GM10266 (cell line): Measurements from ENCODE around the gene PSPC1.
"Not testable (repeated sequence)": the region's sequence is repeated elsewhere in the genome, so short reads cannot be mapped to it uniquely, and the experiment has no call there.

Source experiments
- DNase-seq: peaks from one replicate; pipeline ENCODE4 v3.0.0; 2012; ENCODE audit errors: extremely low spot score
- TF ChIP-seq, protein P1 (sequence below): IDR thresholded peaks from 2 replicates; pipeline ENCODE4 v1.5.1; 2012; ENCODE audit warnings: mild to moderate bottlenecking, low read depth; ENCODE audit not compliant: control insufficient read depth, insufficient read depth; ENCODE audit errors: missing control alignments

PSPC1 gene

GRCh38 chr13:19737844-19738557 lies 44.7 kb downstream of the PSPC1 start:
- no peak for DNase-seq
- TF ChIP-seq, protein P1, sequence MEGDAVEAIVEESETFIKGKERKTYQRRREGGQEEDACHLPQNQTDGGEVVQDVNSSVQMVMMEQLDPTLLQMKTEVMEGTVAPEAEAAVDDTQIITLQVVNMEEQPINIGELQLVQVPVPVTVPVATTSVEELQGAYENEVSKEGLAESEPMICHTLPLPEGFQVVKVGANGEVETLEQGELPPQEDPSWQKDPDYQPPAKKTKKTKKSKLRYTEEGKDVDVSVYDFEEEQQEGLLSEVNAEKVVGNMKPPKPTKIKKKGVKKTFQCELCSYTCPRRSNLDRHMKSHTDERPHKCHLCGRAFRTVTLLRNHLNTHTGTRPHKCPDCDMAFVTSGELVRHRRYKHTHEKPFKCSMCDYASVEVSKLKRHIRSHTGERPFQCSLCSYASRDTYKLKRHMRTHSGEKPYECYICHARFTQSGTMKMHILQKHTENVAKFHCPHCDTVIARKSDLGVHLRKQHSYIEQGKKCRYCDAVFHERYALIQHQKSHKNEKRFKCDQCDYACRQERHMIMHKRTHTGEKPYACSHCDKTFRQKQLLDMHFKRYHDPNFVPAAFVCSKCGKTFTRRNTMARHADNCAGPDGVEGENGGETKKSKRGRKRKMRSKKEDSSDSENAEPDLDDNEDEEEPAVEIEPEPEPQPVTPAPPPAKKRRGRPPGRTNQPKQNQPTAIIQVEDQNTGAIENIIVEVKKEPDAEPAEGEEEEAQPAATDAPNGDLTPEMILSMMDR: no peak

DNA sequence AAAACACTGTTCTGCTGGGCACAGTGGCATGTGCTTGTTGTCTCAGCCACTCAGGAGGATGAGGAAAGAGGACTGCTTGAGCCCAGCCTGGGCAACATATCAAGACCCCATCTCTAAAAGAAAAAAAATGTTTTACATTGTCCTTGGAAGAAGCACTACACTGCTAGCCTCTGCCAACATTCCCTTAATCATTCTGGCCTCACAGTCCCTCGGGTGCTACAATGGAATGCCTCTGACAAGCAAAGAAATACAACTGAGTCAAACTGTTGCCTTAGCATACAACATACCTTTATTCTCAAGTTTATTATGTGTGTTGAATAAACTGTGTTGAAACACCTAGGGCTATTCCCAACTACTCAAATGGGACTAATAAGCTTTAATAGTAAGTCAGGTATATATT lies 56.1 kb downstream of the PSPC1 start:
- DNase-seq: no peak
- TF ChIP-seq, protein P1: no peak

DNA sequence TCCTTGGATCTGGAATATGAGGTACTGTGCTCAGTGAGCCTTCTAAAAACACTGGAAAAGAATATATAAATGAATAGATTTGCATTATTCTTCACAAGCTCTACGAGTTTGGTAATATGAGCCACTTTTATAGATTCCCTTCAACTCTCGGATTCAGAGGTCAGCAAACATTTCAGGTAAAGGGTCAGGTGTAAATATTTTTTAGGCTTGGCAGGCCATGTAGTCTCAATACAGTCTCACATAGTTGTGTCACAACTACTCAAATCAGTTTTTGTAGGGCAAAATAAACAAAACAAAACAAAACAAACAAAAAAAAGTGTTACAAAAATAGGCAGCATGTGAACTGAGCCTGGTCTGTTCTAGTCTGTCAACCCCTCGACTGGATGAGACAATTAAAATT lies 57.4 kb downstream of the PSPC1 start:
- TF ChIP-seq, protein P1: no peak
- DNase-seq: no peak

DNA sequence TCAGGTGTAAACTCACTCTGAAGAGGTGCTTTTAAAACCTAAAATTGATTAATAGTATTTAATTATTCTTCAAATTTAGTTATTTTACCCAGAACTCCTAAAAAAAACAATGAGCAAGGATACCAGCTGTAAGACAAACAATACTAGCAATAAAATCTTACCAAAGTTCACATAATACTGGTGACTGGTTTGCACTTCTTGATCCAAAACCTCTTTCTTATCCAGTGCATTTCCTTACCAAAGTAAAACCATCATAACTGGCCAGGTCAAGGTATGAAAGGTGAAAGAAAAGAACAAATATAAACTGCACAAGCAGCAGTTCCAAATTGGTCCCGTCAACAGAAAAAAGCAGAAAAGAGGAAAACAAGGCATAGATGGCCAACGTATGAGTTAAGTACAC lies 62.7 kb downstream of the PSPC1 start:
- DNase-seq: no peak
- TF ChIP-seq, protein P1: no peak

GRCh38 chr13:19713186-19713965 lies 69.4 kb downstream of the PSPC1 start:
- TF ChIP-seq, protein P1: no peak
- DNase-seq: no peak

- DNase-seq: not testable (repeated sequence)
These were observed 73.0 kb downstream of the PSPC1 start for GRCh38 chr13:19709782-19710181.

GRCh38 chr13:19709039-19709438 lies 73.7 kb downstream of the PSPC1 start:
- DNase-seq: not testable (repeated sequence)

GRCh38 chr13:19704256-19704655 lies 78.5 kb downstream of the PSPC1 start:
- DNase-seq: not testable (repeated sequence)

GRCh38 chr13:19701619-19702018 lies 81.1 kb downstream of the PSPC1 start:
- DNase-seq: not testable (repeated sequence)

GRCh38 chr13:19700963-19701362 lies 81.8 kb downstream of the PSPC1 start:
- DNase-seq: not testable (repeated sequence)
